HG02938 (cell line): ENCODE measurements around the gene SYTL1.
"Not testable (repeated sequence)": the region's sequence is repeated elsewhere in the genome, so short reads cannot be mapped to it uniquely, and the experiment has no call there.

Experiments
- ATAC-seq: cut with Tn5 transposase; IDR thresholded peaks from one replicate; pipeline ENCODE4 v1.9.1; 2021; ENCODE audit warnings: mild to moderate bottlenecking, moderate library complexity; ENCODE audit not compliant: unreplicated experiment

Gene SYTL1

DNA sequence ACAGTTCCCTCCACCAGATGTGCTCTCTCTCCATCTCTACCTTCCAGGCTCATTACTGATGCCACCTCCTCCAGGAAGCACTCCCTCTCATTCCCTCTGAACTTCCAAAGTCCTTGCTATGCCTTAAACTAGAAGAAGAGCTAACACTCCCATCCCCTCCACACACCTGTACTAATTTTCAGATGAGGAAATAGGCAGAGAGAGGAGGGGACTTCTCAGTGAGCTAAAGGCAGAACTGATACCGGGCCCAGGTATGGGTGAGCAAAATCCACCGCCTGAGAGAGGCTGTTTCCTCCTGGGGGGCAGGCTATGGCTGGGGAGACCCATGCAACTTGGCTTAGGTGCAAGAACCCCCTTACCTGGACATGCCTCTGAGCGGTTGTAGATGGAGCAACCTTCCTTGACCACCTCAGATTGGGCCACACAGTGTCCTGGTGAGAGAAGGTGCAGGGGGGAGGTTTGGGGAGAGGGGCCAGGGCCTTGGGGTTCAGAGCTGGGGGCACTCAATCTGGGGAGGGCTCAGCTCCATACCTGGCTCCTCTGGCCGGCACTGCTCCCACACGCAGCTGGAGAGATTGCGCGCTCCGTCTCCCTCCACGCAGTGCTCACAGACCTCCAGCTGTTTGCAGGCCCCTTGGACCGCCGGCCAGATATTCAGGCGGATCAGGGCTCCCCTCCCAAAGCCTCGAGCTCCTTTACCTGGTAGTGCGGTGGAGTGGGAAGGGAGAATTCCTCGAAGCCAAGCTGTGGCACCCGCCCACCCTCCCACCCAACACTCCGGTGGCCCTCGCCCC is 40.3 kb downstream of the SYTL1 start:
- no peak for ATAC-seq

DNA sequence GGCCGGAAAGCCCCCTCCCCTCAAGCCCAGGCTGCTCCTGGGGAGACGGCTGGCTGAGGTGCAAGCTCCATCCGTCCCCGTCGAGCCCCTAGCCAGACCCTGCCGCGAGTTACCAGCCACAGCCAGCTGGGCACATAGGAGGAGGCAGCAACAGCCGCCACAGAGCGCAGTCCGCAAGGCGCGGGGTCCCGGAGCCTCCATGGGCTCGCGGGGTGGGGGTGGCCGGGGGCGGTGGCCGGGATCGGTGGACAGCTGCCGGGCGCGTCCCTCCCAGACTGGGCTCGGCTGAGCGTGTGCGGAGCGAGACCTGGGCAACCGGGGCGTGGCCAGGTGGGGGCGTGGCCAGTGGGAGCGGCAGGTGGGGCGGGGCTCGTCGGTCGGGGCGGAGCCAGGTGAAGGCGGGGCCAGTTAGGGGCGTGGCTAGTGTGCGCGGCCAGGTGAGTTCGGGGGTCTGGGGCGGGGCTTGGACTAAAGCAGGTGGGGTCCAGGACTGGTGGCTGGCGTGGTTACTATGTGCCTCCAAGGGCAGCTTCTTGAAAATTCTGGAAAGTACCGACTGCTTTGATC is 41.3 kb downstream of the SYTL1 start, which contains the start of gene CD164L2:
TSS of gene CD164L2 (minus strand) at position 295 of the 567 bp plus-strand sequence. CDS start at position 201, 94 bp downstream.
- no peak for ATAC-seq

DNA sequence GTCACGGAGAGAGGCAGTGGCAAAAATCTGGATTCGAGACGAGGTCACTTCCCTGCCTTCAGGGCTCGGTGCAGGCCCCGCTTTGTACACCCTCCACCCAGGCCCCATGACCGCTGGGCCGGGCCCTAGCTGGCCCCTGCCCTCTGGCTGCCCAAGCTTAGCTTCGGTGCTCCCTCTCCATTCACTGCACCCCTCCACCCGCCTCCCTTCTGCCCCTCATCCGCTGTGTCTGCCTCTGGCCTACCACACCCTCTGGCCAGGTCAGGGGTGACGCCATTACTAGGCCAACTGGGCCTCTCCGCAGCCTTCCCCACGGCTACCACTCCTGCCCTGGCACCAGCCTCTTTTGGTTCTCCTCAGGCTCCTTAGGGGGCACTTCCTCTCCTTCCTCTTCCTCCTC is 41.8 kb downstream of the SYTL1 start:
- no peak for ATAC-seq

DNA sequence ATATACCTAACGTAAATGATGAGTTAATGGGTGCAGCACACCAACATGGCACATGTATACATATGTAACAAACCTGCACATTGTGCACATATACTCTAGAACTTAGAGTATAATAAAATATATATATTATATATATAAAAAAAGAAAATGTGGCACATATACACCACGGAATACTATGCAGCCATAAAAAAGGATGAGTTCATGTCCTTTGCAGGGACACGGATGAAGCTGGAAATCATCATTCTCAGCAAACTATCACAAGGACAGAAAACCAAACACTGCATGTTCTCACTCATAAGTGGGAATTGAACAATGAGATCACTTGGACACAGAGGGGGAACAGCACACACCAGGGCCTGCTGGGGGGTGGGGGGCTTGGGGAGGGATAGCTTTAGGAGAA is 43.0 kb downstream of the SYTL1 start:
- not testable (repeated sequence) for ATAC-seq

DNA sequence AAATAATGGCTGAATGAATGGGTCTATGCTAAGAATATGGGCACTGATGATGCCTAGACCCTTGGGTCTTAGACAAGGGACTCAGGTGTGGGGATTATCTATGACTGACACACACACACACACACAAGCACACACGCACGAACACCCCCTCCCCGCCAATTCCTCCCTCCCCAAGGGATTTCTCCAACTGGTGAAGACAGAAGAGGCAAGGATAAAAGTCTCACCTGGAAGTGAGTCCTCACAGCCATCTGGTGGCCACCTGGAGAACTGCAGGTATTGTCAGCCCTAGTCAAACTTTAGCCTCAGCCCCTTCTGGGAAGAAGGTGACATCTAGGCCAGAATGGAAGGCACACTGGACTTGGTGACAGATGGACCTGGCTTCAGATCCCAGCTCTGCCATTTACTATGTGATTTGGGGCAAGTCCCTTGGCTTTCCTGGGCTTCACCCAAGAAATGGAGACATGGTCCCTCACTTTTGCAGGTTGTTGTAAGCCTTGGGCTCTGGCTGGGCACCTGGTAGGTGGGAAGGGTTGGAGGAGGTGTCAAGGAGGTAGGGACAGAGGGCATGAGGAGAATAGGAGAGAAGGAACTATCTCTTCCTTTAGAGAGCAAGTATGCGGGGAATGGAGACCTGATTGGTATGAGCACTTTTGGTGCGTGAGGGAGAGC is 46.6 kb downstream of the SYTL1 start:
- ATAC-seq = no peak

DNA sequence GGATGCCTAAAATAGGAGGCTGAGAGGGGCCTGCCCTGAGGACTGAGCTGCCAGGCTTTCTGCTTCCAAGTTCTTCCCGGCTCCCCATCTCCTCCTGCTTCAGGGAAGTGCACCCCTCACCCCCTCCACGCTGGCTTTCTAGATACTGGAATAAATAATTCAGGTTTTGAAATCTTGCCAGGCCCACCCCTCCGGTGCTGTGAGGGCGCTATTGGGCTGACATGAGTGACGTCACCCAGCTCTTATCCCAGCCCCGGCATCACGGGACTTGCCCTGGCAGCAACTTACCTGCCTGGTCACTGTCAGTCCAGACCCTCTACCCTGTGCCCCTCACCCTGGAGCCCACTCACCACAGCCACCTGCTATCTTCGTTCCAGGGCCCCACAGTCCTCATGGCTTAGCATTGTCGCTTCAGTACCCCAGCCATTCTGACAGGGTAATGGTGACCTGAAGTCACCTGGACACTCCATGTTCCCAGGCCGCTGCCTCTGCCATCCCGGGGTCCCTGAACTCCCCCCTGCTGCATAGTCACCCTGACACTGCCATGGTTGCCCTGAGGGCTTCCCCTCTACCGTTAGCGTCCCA is 49.8 kb downstream of the SYTL1 start:
- no peak for ATAC-seq

DNA sequence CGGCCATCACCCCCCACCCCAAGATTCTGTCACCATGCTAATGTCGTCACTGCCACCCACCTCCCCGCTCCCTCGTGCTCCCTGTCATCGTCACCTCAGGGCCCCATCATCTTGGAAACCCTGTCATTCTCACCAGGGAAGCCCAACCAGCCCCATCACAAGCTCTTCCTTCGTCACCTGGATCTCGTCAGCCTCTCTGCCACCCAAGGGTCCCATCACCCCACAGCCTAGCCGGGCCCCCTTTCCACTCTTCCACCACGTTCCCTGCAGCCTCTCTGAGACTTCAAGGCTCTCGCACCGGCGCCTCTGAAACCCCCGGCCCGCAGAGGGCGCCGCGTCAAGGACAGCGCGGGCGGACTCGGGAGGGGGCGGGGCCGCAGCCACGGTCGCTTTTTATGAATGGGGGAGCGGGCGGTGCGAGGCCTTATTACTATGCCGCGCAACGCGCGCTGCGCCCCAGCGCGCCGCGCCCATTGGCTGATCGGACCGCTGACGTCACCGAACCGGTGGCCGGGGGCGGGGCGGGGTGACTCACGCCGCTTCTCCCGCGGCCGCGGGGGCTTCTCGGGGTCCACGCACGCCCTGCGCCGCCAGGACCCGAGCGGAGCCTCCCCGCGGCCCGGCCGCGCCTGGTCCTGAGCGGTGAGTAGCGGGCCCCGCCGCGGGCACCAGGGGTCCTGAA is 50.4 kb downstream of the SYTL1 start, which contains the start of gene GPR3:
TSS of gene GPR3 (plus strand) at position 527 of the 682 bp plus-strand sequence. CDS start 1,177 bp downstream, outside the sequence.
- ATAC-seq = no peak

DNA sequence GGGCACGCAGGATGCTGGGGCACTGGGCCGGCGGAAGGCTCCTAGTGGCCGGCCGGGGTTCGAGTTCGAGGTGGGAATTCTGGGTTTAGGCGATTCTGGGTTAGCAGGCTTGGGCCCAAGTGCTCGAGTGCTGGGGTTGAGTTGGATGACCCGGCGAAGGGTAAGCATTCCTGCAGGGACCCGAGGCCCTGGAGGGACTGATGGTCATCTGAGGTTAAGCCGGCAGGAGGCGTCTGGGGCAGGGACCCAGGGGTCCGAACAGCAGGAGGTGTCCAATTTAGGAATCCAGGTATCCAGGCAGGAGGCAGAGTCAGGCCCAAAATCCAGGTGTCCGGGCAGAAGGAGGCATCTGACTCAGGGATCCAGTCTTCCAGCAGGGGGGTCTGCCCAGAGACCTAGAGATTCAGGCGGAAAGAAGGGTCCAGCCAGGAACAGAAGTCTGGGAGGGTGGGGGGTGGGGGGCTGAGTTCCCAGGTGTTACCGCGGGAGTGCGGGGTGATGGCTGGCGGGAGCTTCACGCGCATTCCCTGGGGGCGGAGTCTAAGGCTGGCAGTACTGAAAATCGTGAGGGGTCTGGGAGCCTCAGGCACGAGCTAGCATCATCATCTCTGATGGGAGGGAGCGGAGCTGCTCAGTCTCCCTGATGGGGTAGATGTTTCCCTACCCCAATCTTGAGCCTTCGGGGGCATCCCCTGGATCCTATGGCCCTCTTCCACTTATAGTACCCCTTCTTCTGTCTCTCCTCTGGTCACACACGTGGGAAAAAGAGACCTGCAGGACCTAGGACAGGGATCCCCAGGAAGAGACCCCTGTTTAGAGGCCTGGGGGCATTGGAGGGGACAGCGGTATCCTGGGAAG is 51.2 kb downstream of the SYTL1 start:
- ATAC-seq = no peak

DNA sequence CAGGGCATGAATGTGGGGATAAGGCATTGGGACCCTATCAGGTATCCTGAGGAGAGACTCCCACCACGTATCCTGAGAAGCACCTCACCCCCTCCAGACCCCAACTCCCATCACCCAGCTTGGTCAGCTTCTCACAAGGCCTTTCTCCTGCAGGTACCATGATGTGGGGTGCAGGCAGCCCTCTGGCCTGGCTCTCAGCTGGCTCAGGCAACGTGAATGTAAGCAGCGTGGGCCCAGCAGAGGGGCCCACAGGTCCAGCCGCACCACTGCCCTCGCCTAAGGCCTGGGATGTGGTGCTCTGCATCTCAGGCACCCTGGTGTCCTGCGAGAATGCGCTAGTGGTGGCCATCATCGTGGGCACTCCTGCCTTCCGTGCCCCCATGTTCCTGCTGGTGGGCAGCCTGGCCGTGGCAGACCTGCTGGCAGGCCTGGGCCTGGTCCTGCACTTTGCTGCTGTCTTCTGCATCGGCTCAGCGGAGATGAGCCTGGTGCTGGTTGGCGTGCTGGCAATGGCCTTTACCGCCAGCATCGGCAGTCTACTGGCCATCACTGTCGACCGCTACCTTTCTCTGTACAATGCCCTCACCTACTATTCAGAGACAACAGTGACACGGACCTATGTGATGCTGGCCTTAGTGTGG is 51.9 kb downstream of the SYTL1 start:
- ATAC-seq = no peak

DNA sequence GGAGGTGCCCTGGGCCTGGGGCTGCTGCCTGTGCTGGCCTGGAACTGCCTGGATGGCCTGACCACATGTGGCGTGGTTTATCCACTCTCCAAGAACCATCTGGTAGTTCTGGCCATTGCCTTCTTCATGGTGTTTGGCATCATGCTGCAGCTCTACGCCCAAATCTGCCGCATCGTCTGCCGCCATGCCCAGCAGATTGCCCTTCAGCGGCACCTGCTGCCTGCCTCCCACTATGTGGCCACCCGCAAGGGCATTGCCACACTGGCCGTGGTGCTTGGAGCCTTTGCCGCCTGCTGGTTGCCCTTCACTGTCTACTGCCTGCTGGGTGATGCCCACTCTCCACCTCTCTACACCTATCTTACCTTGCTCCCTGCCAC is 52.4 kb downstream of the SYTL1 start:
- no peak for ATAC-seq

DNA sequence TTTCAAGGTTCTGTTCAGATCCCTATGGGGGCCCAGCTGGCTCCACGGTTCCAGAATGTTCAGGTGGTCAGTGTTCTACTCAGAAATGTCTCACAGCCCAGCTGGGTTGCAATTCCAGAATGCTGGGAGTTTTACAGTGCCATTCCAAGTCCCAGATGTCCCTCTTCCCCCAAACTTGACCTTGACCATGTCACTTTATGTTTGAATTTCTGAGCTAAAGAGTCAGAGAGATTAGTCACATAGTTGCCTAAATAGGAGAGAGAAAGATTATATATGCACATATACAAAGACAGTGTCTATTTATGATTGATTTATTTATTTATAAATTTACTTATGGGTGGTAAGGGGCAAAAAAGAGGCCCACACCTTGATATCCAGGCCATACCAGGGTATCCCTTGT is 53.1 kb downstream of the SYTL1 start:
- no peak for ATAC-seq

DNA sequence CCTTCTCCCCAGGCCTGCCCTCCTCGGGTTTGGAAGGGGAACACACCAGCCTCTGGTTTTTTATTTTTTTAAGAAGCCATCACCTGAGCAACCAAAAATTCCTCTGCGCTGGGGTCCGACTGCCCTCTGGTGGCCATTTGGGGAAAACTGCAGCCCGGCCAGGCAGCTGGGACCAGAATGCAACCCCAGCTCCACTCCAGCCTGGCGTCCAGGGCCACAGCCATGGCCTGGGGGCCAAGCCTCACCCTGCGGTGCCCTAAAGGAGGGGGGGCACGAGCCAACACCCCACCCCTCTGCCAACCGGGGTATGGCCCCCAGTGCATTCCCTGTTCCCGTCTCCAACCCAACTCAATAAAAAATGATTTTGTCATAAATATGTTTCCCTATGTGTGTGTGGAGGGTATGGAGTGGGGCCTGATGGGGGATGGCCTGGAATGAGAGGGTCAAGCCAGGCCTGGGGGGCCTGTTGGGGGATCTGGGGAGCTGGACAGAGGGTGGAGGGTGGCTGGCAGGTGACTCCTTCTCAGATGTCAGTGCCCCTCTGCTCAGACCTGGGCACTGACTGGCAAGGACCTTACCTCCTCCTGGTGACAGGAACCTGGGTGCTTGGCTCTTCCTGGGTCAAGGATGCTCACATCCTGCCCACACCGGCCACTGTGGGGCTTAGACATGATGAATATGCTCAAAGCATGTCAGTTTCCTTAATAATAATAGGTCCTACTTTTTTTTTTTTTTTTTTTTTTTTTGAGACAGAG is 53.8 kb downstream of the SYTL1 start:
- no peak for ATAC-seq

DNA sequence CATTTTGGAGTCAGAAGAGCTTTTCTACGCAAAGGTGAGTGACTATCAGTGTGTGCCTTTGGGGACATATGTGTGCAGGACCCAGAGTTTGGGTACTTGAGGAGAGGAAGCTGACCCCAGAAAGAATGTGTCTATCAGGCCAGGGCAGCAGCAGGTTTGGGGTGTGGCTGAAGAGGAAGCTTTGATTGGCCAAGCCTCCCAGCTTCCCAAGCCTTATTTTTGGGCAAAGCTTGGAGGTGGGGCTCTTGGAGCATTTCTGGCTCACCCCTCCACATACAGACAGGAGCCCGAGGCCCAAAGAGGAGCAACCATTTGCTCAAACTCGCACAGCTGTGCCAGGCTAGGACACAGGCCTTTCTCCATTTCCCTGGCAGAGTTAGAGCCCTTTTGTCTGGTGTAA is 55.3 kb downstream of the SYTL1 start:
- no peak for ATAC-seq

DNA sequence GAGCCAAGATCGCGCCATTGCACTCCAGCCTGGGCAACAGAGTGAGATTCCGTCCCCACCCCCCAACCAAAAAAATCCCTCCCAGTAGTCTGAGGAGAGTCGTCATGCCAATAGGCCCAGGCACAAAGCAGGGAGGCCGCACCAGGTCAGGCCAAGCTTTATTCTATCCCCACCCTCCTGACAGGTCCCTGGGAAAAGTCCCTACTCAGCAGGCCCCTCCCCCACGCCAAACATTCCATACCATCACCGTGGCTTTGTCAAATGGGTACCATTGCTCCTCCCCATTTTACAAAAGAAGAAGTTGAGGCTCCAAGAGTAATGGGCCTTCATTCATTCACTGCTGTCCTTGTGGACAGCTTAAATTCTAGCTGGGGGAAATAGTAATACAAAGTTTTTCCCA is 55.9 kb downstream of the SYTL1 start:
- no peak for ATAC-seq

DNA sequence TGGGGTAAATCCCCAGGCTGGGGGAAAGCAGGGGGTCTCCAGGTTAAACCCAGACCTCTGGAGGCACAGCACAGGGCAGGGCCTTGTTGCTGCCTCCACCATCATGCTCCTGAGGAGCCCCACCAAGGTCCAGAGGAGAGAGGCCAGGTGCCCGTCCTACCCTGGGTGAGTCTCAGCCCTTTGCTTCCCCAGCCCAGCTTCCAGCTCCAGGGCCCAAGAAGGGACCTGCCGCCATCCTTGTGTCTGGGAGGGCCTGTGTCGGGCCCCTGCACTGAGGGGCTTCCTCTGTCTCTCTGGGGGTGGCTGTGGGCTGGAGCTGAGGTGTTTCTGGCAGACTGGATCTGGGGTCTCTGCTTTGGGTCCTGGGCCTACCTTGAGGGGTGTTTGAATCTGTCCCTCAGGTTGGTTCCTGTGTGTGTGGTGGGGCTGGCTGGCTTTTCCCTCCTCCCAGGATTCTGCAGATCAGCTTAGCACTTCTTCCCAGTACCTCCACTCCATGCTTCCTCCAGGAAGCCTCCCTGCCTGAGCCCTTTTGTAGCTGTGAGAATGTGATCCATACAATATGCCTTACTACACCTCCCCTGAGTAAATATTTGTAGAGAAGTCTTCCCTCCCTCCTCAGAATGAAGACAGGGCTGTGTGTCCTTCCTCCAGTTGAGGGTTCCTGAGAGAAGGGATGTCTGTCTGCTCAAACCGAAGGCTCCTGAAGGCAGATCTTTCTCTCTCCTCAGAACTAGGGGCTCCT is 56.8 kb downstream of the SYTL1 start:
- ATAC-seq = no peak

DNA sequence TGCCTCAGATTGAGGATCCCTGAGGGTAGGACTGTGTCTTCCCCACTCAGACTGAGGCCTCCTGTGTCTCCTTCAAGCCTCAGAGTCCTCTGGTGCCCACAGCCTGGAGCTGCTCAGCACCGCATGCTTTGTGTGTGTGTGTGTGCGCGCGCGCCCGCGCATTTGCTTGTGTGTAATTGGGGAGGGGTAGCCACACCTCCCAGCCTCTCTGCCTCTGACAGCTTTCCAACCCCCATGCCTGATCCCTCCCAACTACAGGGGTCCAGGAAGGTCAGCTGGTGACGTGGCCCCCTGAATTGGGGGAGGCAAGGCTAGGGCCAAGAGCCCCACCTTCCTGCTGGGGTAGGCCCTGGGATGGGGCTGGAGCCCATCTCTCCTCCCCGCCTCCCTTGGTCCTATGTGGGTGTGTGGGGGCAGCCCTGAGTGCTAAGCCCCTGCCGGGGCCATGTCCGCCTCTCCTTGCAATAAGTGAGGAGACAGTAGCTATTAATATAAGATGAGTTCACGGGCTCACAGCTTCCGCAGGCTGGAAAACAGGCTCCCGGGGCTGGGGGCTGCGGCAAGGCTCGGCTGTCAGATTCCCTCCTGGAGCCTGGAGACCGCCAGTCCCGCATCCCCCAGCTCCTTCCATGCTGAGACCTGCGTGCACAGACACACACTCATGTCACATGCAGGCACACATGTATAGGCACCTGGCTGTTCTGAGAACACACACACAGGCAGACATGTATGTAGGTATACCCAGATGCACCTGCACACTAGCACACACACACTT is 57.6 kb downstream of the SYTL1 start:
- ATAC-seq = no peak
